MCF 10A (cell line): ENCODE results near the gene ZFHX3. TPM values are rescaled to one million over a fixed set of nuclear protein-coding genes. Genes with fewer than 3 reads are reported as not detected.

Experiments
- BruUV-seq: library from RNA; stranded (reverse); fragments of 400-500 nt; replicated peaks from 2 replicates; lab custom pipeline; 2021; lab: Mats Ljungman, UMichigan
- CTCF ChIA-PET: fragments of 300-600 bp; sonication (Branson Sonifier 250); formaldehyde crosslinking; extraction: SDS; loops from one replicate; lab custom pipeline; 2021; ENCODE audit warnings: antibody characterized with exemption, inconsistent platforms; lab: Yijun Ruan, JAX
- POLR2A ChIA-PET: fragments of 300-600, 350-650 bp; sonication (Branson Sonifier 250); formaldehyde crosslinking; extraction: SDS; loops from one replicate; lab custom pipeline; 2020; ENCODE audit warnings: antibody characterized with exemption, inconsistent platforms; lab: Yijun Ruan, JAX
- DNase-seq: peaks from one replicate; pipeline ENCODE4 v3.0.0-alpha.2; 2018; ENCODE audit not compliant: unreplicated experiment
- H3K27ac Mint-ChIP-seq: one replicate; pipeline ENCODE4 v1.8.0; 2022; ENCODE audit warnings: mild to moderate bottlenecking, low read depth, mixed read lengths; ENCODE audit not compliant: unreplicated experiment
- H3K27me3 Mint-ChIP-seq: one replicate; pipeline ENCODE4 v1.8.0; 2022; ENCODE audit warnings: mixed read lengths; ENCODE audit not compliant: insufficient read depth, unreplicated experiment
- H3K36me3 Mint-ChIP-seq: one replicate; pipeline ENCODE4 v1.8.0; 2022; ENCODE audit warnings: mild to moderate bottlenecking, moderate library complexity, mixed read lengths; ENCODE audit not compliant: insufficient read depth, unreplicated experiment
- H3K4me1 Mint-ChIP-seq: one replicate; pipeline ENCODE4 v1.8.0; 2022; ENCODE audit warnings: mixed read lengths; ENCODE audit not compliant: insufficient read depth, unreplicated experiment
- H3K4me3 Mint-ChIP-seq: one replicate; pipeline ENCODE4 v1.8.0; 2022; ENCODE audit warnings: mild to moderate bottlenecking, moderate library complexity, mixed read lengths; ENCODE audit not compliant: unreplicated experiment
- H3K9me3 Mint-ChIP-seq: one replicate; pipeline ENCODE4 v1.8.0; 2022; ENCODE audit warnings: mixed read lengths; ENCODE audit not compliant: unreplicated experiment
- CTCF ChIP-seq: fragments of 200-600 bp; IDR thresholded peaks from one replicate; pipeline ENCODE4 v1.8.0; 2022; ENCODE audit warnings: antibody characterized with exemption, mild to moderate bottlenecking; ENCODE audit not compliant: unreplicated experiment
- intact Hi-C: fragments of 100-400 bp; cut with micrococcal nuclease; formaldehyde crosslinking; loops from 2 replicates; pipeline ENCODE4 v1.14.1; 2022
- total RNA-seq: library from RNA; stranded (reverse); gene quantifications from 2 replicates; pipeline ENCODE4 v1.2.3, GENCODE V29; 2022

ZFHX3 gene
- total RNA-seq, 1 experiment from 2014 or later: 27.4 TPM

- no peak overlapping the region for H3K4me3 Mint-ChIP-seq
- H3K27me3 Mint-ChIP-seq: no peaks in the 10 kb centered on the region
- DNase-seq: no peak
- H3K36me3 Mint-ChIP-seq: peaks cover 33% of the 10 kb centered on the region
- H3K9me3 Mint-ChIP-seq: no peaks in the 10 kb centered on the region
- no peaks in the 10 kb centered on the region for H3K4me1 Mint-ChIP-seq
- ChIA-PET CTCF (interaction anchor here (1.4 kb wide), 1 partner anchor 8 kb away, joined by 10 read pairs; no protein-coding TSS in a partner anchor), POLR2A (no interaction called here)
- intact Hi-C loops: no loop called here
- TF ChIP-seq CTCF: no peak
- BruUV-seq: no TSS peak
- no peak overlapping the region for H3K27ac Mint-ChIP-seq
Observed at GRCh38 chr16:72824027-72824426, 223.9 kb downstream of the ZFHX3 start.

GRCh38 chr16:72821185-72821950, 226.6 kb downstream of the ZFHX3 start:
- no peak for TF ChIP-seq CTCF
- no peaks in the 10 kb centered on the region for H3K4me1 Mint-ChIP-seq
- H3K4me3 Mint-ChIP-seq: no peak overlapping the region
- H3K27me3 Mint-ChIP-seq: no peaks in the 10 kb centered on the region
- H3K27ac Mint-ChIP-seq: no peak overlapping the region
- no TSS peak for BruUV-seq
- ChIA-PET CTCF (interaction anchor here (1.0 to 1.4 kb wide), 2 partner anchors 11 to 319 kb away, joined by 3 to 7 read pairs; no protein-coding TSS in a partner anchor), POLR2A (no interaction called here)
- no peak for DNase-seq
- H3K9me3 Mint-ChIP-seq: no peaks in the 10 kb centered on the region
- H3K36me3 Mint-ChIP-seq: peaks cover 23% of the 10 kb centered on the region
- intact Hi-C loops: no loop called here

- intact Hi-C loops: loop anchor here (10.0 kb wide), 1 partner anchor 315 kb away; no protein-coding TSS in a partner anchor
- Mint-ChIP-seq H3K9me3 (no peaks in the 10 kb centered on the region), H3K27ac (no peak overlapping the region), H3K4me1 (no peaks in the 10 kb centered on the region), H3K27me3 (no peaks in the 10 kb centered on the region), H3K36me3 (peaks cover 22% of the 10 kb centered on the region), H3K4me3 (no peak overlapping the region)
- BruUV-seq: no TSS peak
- CTCF ChIA-PET: interaction anchor here (0.9 to 1.8 kb wide), 2 partner anchors 13 to 241 kb away, joined by 4 to 16 read pairs; no protein-coding TSS in a partner anchor
- peak; percentile 68 for DNase-seq
- TF ChIP-seq CTCF: no peak
- POLR2A ChIA-PET: no interaction called here
Observed at GRCh38 chr16:72819345-72819744, 228.6 kb downstream of the ZFHX3 start.

GRCh38 chr16:72818236-72818845, 229.6 kb downstream of the ZFHX3 start:
- TF ChIP-seq CTCF: no peak
- no peak for DNase-seq
- H3K9me3 Mint-ChIP-seq: no peaks in the 10 kb centered on the region
- ChIA-PET CTCF (interaction anchor here (0.5 to 1.8 kb wide), 10 partner anchors 9 to 480 kb away, joined by 3 to 16 read pairs (median 4); no protein-coding TSS in a partner anchor), POLR2A (interaction anchor here (0.6 kb wide), 1 partner anchor 145 kb away, joined by 4 read pairs; no protein-coding TSS in a partner anchor)
- no TSS peak for BruUV-seq
- H3K27ac Mint-ChIP-seq: no peak overlapping the region
- H3K36me3 Mint-ChIP-seq: peaks cover 23% of the 10 kb centered on the region
- no peaks in the 10 kb centered on the region for H3K27me3 Mint-ChIP-seq
- no peaks in the 10 kb centered on the region for H3K4me1 Mint-ChIP-seq
- intact Hi-C loops: loop anchor here (10.0 kb wide), 1 partner anchor 314 kb away; no protein-coding TSS in a partner anchor
- no peak overlapping the region for H3K4me3 Mint-ChIP-seq
